GM12864 (cell line): ENCODE data around the gene ADGRE2.
"Not testable (repeated sequence)": the region's sequence is repeated elsewhere in the genome, so short reads cannot be mapped to it uniquely, and the experiment has no call there.

Experiments
- DNase-seq: peaks from one replicate; pipeline ENCODE4 v3.0.0-alpha.2; 2011; ENCODE audit warnings: low read depth
- H3K4me3 ChIP-seq: 2 replicates; pipeline ENCODE4 v1.5.1; 2011; ENCODE audit warnings: mild to moderate bottlenecking, low read depth, low read length, control low read depth
- TF ChIP-seq, protein P1 (sequence below): IDR thresholded peaks from 2 replicates; pipeline ENCODE4 v1.5.1; 2011; ENCODE audit warnings: low read depth, mild to moderate bottlenecking, moderate library complexity, low read length, control low read depth, inconsistent platforms; ENCODE audit errors: missing control alignments

ADGRE2 gene

DNA sequence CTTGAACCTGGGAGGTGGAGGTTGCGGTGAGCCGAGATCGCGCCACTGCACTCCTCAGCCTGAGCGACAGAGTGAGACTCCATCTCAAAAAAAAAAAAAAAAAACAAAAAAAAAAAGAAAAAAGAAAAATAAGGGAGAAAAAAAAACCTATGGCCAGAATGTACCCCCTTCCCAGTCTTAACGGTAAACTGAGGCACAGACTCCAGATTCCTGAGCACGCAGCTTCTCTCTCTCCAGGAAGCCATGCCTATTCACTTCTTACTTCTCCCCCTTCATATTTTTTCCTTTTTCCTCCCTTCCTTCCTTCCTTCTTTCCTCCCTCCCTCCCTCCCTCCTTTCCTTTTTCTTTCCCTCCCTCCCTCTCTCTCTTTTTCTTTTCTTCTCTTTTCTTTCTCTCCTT is 5.4 kb downstream of the ADGRE2 start:
- DNase-seq = no peak
- TF ChIP-seq, protein P1, sequence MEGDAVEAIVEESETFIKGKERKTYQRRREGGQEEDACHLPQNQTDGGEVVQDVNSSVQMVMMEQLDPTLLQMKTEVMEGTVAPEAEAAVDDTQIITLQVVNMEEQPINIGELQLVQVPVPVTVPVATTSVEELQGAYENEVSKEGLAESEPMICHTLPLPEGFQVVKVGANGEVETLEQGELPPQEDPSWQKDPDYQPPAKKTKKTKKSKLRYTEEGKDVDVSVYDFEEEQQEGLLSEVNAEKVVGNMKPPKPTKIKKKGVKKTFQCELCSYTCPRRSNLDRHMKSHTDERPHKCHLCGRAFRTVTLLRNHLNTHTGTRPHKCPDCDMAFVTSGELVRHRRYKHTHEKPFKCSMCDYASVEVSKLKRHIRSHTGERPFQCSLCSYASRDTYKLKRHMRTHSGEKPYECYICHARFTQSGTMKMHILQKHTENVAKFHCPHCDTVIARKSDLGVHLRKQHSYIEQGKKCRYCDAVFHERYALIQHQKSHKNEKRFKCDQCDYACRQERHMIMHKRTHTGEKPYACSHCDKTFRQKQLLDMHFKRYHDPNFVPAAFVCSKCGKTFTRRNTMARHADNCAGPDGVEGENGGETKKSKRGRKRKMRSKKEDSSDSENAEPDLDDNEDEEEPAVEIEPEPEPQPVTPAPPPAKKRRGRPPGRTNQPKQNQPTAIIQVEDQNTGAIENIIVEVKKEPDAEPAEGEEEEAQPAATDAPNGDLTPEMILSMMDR = no peak
- no peak overlapping the region for H3K4me3 ChIP-seq

DNA sequence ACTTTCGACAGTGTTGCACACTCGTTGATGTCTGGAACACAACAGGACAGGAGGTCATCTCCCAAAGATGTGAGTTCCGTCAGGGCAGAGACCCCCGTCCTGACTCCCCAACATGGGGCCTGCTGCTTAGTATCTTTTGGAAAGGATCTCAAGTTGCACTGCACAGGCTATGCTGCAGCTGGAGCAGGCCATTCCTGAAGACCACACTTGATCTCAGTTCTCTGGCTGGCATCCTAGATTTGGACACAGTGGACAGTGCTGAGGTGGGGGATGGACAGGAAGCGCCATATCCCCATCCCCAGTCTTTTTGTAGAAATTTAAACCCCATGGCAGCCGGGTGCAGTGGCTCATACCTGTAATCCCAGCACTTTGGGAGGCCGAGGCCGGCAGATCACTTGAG is 5.9 kb downstream of the ADGRE2 start:
- TF ChIP-seq, protein P1 = no peak
- no peak for DNase-seq
- no peak overlapping the region for H3K4me3 ChIP-seq

DNA sequence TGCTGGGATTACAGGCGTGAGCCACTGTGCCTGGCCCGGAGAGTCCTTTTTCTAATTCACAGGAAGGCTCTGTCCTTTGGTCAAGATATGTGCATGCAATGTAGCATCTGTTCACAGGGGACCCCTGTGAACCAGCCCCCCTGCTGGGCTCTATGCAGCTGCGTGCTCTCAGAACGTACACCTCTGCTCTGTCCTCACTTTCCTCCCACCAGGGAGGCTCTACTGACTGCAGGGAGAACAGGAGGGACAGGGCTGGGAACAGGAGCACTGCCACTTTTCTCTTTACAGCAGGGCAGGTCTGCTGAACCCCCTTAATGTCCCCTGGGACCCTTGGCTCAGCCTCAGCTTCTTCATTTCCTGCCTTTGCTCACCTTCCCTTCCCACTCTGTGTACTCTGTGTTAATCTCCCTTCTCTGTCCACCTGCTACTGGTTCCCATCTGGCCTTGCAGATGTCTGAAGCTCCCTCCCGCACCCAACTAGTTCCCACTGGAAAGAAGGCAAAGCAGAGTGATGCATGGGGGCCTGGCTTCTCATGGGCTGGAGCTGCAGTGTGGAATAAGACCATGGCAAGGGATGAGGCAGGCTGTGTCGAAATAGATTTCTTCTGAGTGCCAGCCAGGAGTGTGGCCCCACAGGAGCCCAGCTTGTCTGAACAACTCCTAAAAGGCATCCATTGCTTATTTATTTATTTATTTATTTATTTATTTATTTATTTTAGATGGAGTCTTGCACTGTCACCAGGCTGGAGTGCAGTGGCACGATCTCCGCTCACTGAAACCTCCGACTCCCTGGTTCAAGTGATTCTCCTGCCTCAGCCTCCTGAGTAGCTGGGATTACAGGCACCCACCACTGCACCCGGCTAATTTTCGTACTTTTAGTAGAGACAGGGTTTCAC is 7.2 kb downstream of the ADGRE2 start:
- H3K4me3 ChIP-seq = no peak overlapping the region
- TF ChIP-seq, protein P1 = no peak
- no peak for DNase-seq

DNA sequence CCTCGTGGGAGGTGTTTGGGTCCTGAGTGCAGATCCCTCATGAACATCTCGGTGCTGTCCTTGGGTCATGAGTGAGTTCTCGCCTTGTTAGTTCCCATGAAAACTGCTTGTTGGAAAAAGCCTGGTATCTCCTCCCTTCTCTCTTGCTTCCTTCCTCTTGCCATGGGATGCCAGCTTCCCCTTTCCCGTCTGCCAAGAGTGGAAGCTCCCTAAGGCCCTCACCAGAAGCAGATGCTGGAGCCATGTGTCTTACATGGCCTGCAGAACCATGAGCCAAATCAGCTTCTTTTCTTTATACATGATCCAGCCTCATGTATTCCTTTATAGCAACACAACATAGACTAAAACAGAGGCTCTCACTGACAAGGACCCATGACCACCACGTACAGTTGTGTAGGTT is 8.2 kb downstream of the ADGRE2 start:
- DNase-seq = no peak
- TF ChIP-seq, protein P1 = no peak
- no peak overlapping the region for H3K4me3 ChIP-seq

DNA sequence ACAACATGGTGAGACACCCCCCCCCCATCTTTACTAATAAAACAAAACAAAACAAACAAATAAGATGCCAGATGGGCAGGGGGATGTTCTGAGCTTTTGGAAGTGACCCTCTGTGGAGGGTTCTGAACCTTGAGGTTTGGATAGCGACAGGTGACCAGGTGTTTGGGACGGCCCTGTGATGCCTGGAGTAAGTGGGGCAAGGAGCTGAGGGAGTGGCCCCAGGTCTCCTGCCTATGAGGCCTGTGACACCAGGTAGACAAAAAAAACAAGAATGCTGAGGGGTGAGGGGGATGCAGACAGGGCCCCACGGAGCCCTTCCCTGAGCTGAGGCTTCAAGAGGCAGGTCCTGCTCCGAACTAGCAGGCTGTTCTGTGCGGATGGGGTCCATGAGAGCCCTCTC is 9.2 kb downstream of the ADGRE2 start:
- DNase-seq = no peak
- no peak overlapping the region for H3K4me3 ChIP-seq
- TF ChIP-seq, protein P1 = no peak

DNA sequence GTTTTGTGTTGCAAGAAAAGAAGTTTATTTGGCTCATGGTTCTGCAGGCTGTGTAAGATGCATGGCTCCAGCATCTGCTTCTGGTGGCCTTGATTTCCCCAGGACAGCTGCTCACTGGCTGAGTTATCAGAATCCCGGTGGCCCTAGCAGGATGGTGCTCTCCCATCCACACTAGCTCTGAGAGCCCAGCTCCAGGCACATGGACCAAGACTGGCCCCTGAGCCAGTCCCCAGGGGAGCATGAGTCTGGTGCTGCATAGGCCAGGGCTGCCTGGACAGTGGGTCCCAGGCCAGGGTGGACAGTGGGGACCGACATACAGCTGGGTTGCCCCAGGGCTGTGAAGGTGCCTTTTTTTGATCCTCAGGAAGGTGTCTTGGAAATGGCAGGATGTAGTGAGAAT is 10.4 kb downstream of the ADGRE2 start:
- no peak overlapping the region for H3K4me3 ChIP-seq
- no peak for DNase-seq
- TF ChIP-seq, protein P1 = no peak

DNA sequence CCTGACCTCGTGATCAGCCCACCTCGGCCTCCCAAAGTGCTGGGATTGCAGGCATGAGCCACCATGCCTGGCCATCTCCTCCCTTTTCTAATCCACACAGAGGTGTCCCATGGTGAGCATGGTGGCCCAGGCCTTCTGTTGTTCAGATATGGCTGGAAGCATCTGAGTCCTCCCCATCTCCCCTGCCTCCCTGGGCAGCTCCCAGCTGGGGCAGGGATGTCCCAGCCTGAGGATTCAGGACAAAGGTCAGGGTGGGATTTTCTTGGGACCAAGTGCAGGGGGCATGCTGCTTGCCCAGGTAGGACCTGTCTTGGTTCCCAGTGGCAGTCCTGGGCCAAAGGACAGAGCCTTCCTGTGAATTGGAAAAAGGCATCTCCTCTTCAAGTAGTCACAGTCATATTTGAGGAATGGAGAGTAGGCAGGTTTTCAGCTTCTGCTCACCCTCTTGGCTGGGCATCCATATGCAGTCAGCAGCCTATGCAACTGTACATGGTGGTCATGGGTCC is 10.8 kb downstream of the ADGRE2 start:
- H3K4me3 ChIP-seq = no peak overlapping the region
- TF ChIP-seq, protein P1 = no peak
- no peak for DNase-seq

DNA sequence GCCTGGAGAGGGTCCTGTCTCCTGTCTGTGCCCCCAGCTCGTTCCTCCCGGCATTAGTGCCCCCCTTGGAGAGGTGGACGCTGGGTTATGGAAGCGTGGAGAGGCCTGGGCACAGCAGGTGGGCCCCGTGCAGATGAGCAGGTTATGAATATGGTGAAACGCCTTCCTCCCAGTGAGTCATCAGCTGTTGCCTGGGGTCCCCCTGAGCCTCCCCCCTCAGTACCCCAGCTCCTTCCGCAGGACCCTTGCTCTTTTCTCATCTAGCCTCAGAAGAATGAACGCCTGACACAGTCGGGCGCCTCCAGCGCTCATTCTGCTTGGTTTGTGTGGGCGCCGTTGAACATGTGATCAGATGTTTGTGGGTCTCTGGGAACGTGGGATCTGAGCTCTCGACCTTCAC is 12.5 kb downstream of the ADGRE2 start:
- DNase-seq, H3K4me3 ChIP-seq: not testable (repeated sequence)

DNA sequence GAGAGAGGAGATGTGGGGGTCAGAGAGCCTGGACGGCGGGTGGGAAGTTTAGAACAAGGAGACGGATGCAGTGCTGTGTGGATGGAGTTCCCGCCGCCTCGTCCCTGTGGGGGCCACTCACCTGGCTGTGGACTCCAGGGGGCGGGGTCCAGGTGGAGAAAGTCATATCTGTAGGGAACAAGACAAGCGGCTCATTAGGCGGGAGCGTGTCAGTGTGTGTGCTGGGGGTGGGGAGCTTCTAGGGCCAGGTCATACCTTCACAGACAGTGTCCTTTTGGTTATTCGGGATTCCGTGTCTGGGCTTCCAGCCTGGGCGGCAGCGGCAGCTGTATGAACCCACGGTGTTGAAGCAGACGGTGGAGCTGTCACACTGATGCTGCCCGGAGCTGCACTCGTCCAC is 13.0 kb downstream of the ADGRE2 start:
- H3K4me3 ChIP-seq, DNase-seq: not testable (repeated sequence)
